Activated CD4-positive, alpha-beta T cell treated with anti-CD3 and anti-CD28 coated beads, Interleukin-2, amount 10 ng/mL, durations not matched to agents 7 days and 5 days (primary cell): Measurements from ENCODE around the gene SLC27A4. TPM values are rescaled to one million over a fixed set of nuclear protein-coding genes. Genes with fewer than 3 reads are reported as not detected.
"Not testable (repeated sequence)": the region's sequence is repeated elsewhere in the genome, so short reads cannot be mapped to it uniquely, and the experiment has no call there.

Source experiments
- CTCF ChIA-PET: fragments of 350-600 bp; sonication (Branson Sonifier 250); formaldehyde crosslinking; loops from one replicate; lab custom pipeline; 2021; ENCODE audit warnings: antibody characterized with exemption; lab: Charles Lee
- POLR2A ChIA-PET: fragments of 350-600 bp; sonication (Branson Sonifier 250); formaldehyde crosslinking; loops from one replicate; lab custom pipeline; 2021; ENCODE audit warnings: antibody characterized with exemption; lab: Charles Lee
- DNase-seq: peaks from one replicate; pipeline ENCODE4 v3.0.0-alpha.2; 2020
- H3K27ac Mint-ChIP-seq: one replicate; pipeline ENCODE4 v1.8.0; 2021; ENCODE audit warnings: mild to moderate bottlenecking, moderate library complexity, mixed read lengths
- H3K27me3 Mint-ChIP-seq: one replicate; pipeline ENCODE4 v1.8.0; 2021; ENCODE audit warnings: mixed read lengths
- H3K36me3 Mint-ChIP-seq: one replicate; pipeline ENCODE4 v1.8.0; 2021; ENCODE audit warnings: low read depth, mixed read lengths
- H3K4me1 Mint-ChIP-seq: one replicate; pipeline ENCODE4 v1.8.0; 2021; ENCODE audit warnings: mixed read lengths
- H3K4me3 Mint-ChIP-seq: one replicate; pipeline ENCODE4 v1.8.0; 2021; ENCODE audit warnings: mild to moderate bottlenecking, moderate library complexity, mixed read lengths
- H3K9me3 Mint-ChIP-seq: one replicate; pipeline ENCODE4 v1.8.0; 2021; ENCODE audit warnings: mixed read lengths
- total RNA-seq, 2 experiments: library from RNA; stranded (reverse); gene quantifications; one replicate each; pipeline ENCODE4 v1.2.3, GENCODE V29; 2021

Gene SLC27A4
- total RNA-seq, 2 experiments from 2014 or later = 15.8 to 16.8 TPM

DNA sequence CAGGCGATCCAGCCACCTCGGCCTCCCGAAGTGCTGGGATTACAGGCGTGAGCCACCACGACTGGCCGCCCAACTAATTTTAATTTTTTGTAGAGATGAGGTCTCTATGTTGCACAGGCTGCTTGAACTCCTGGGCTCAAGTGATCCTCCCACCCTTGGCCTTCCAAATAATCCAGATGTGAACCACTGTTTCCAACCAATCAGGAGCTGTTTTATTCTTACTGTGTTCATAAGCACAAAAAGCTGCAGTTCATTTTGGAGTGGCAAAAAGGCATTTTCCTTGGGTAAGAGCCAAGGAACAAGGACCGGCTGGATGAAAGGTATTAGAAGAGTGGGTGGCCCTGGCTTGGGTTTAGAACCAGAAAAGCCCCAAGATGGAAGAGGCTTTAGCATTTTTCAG is 5.2 kb upstream of the SLC27A4 start:
- no peaks in the 10 kb centered on the region for H3K36me3 Mint-ChIP-seq
- no peak overlapping the region for H3K4me3 Mint-ChIP-seq
- no peaks in the 10 kb centered on the region for H3K27me3 Mint-ChIP-seq
- no peak overlapping the region for H3K27ac Mint-ChIP-seq
- peaks cover 7% of the 10 kb centered on the region for H3K4me1 Mint-ChIP-seq
- no peaks in the 10 kb centered on the region for H3K9me3 Mint-ChIP-seq
- ChIA-PET POLR2A (no interaction called here), CTCF (interaction anchor here (1.0 to 3.9 kb wide), 2 partner anchors 16 to 27 kb away, joined by 4 to 14 read pairs; no protein-coding TSS in a partner anchor)
- no peak for DNase-seq

DNA sequence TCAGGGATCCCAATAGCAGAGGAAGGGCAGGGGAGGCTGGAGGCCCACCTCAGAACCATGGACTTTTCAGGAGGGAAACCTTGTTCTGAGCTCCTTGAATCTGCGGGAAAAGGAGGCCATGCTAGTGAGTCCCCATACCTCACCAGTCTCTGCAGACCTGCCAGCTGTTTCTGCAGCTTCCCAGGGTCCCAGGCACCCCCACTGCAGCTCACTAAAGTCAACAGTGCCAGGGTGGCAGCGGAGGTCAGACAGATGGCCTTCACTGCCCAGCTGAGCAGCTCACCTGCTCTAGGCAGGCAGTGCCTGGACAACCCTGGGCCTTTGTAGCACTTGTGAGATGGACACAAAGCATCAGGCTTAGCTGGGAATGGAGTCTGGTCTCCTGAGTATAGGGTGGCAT is 4.4 kb upstream of the SLC27A4 start:
- DNase-seq = no peak
- CTCF ChIA-PET = interaction anchor here (0.5 to 3.9 kb wide), 4 partner anchors 11 to 347 kb away, joined by 3 to 14 read pairs (median 4); no protein-coding TSS in a partner anchor
- POLR2A ChIA-PET = no interaction called here
- no peak overlapping the region for H3K4me3 Mint-ChIP-seq
- H3K27ac Mint-ChIP-seq = no peak overlapping the region
- peaks cover 7% of the 10 kb centered on the region for H3K4me1 Mint-ChIP-seq
- H3K36me3 Mint-ChIP-seq = no peaks in the 10 kb centered on the region
- no peaks in the 10 kb centered on the region for H3K9me3 Mint-ChIP-seq
- H3K27me3 Mint-ChIP-seq = no peaks in the 10 kb centered on the region

DNA sequence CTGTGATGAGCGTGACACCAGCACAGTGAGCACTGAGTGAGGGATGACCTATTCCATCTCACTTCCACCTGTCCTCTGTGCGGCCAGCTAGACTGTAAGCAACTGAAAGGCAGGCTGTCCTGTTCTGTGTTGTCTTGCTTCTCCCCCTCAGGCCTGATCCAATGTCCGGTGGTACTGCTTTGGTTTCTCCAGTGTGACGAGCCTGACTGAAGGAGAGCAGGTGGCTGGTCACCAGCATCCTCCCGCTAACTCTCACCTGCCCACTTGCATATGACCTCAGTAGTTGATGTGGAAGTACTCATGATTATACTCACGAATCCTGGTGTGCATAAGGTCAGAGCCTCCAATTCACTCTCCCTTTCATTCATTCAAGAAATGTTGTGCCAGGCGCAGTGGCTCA is 2.4 kb upstream of the SLC27A4 start:
- H3K27ac Mint-ChIP-seq = no peak overlapping the region
- DNase-seq = no peak
- ChIA-PET POLR2A (no interaction called here), CTCF (interaction anchor here (3.9 to 4.1 kb wide), 2 partner anchors 22 to 25 kb away, joined by 14 to 29 read pairs; no protein-coding TSS in a partner anchor)
- H3K9me3 Mint-ChIP-seq = no peaks in the 10 kb centered on the region
- no peaks in the 10 kb centered on the region for H3K27me3 Mint-ChIP-seq
- H3K4me3 Mint-ChIP-seq = no peak overlapping the region
- H3K36me3 Mint-ChIP-seq = no peaks in the 10 kb centered on the region
- peaks cover 15% of the 10 kb centered on the region for H3K4me1 Mint-ChIP-seq

DNA sequence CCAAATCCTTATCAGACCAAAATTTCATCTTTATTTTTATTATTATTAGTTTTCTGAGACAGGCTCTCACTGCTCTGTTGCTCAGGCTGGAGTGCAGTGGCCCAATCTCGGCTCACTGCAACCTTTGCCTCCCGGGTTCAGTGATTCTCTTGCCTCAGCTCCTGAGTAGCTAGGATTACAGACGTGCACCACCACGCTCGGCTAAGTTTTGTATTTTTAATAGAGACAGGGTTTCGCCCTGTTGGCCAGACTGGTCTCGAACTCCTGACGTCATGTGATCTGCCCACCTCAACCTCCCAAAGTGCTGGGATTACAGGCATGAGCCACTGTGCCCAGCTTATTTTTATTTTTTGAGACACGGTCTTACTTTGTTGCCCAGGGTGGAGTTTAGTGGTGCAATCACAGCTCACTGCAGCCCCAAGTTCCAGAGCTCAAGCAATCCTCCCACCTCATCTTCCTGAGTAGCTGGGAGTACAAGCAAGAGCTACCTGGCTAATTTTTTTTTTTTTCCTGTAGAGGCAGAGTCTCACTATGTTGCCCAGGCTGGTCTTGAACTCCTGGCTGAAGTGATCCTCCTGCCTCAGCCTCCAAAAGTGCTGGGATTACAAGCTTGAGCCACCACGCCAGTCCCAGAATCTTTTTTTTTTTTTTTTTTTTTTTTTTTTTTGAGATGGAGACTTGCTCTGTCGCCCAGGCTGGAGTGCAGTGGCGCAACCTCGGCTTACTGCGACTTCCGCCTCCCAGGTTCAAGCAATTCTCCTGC is 1.3 kb upstream of the SLC27A4 start:
- POLR2A ChIA-PET, H3K27me3 Mint-ChIP-seq, H3K9me3 Mint-ChIP-seq, H3K36me3 Mint-ChIP-seq, DNase-seq: not testable (repeated sequence)
- H3K4me1 Mint-ChIP-seq = peaks cover 15% of the 10 kb centered on the region
- CTCF ChIA-PET = interaction anchor here (0.6 to 4.1 kb wide), 8 partner anchors 9 to 245 kb away, joined by 3 to 29 read pairs (median 3); no protein-coding TSS in a partner anchor
- peak overlapping the region; percentile 31 for H3K27ac Mint-ChIP-seq
- peak overlapping the region; percentile 87 for H3K4me3 Mint-ChIP-seq

DNA sequence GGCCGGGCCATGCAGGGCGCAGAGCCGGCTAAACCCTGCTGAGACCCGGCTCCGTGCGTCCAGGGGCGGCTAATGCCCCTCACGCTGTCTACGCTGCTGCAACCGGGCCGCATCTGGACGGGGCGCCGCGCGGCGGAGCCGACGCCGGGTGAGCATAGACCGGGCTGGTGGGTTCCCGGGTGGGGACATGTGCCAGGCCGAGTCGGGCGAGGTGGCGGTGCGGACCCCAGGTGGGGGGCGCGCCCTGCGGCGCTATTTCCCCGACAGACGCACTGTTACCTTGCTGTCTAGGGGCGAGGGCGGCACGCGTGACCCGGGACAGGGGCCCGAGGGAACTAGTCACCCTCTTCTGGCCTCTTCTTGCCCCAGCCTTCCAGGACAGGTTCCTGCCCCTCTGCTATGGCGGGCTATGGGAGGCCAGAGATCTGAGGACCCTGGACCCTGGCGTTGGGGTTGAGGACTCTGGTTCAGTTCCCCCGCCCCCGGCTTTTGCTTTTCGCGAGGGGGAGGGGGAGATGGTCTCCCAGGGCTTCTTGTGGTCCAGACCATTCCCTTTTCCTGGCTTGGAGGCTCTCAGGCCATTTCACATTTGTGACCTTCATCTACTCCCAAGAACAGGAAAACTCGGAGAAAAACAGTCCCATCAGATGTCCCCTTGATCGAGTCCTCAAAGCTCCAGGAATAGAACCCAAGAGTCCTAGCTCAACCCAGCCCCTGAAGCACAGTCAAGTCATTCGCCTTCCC is 536 bp downstream of the SLC27A4 start:
- no peaks in the 10 kb centered on the region for H3K27me3 Mint-ChIP-seq
- CTCF ChIA-PET = interaction anchor here (0.6 to 4.1 kb wide), 13 partner anchors 8 to 577 kb away, joined by 3 to 29 read pairs (median 4); no protein-coding TSS in a partner anchor
- peak overlapping the region; percentile 87 for H3K4me3 Mint-ChIP-seq
- peaks cover 4% of the 10 kb centered on the region for H3K36me3 Mint-ChIP-seq
- peak overlapping the region; percentile 91 for H3K27ac Mint-ChIP-seq
- H3K9me3 Mint-ChIP-seq = no peaks in the 10 kb centered on the region
- POLR2A ChIA-PET = interaction anchor here (1.0 kb wide), 1 partner anchor 71 kb away, joined by 3 read pairs; no protein-coding TSS in a partner anchor
- DNase-seq = peak; percentile 24
- peaks cover 15% of the 10 kb centered on the region for H3K4me1 Mint-ChIP-seq

DNA sequence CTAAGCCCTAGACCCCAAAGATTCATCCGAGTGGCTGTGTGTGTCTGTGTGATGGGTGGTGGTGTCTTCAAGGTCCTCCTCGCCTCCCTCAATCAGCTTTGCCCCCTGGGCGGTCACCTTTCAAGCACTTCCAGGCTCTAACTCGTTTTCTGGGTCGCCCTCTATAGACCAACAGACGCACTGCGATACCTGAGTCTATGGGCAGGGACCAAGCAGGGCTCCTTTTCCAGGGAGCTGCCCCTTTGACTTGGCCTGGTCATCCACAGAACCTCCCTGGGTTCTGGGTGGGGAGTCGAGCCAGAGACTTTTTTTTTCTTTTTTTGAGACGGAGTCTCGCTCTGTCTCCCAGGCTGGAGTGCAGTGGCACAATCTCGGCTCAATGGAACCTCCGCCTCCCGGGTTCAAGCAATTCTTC is 1.1 kb downstream of the SLC27A4 start:
- peak overlapping the region; percentile 91 for H3K27ac Mint-ChIP-seq
- H3K27me3 Mint-ChIP-seq = no peaks in the 10 kb centered on the region
- ChIA-PET CTCF (interaction anchor here (0.6 to 4.1 kb wide), 14 partner anchors 8 to 577 kb away, joined by 3 to 29 read pairs (median 4); partner anchors contain the start of gene ENDOG), POLR2A (interaction anchor here (1.0 kb wide), 1 partner anchor 70 kb away, joined by 3 read pairs; no protein-coding TSS in a partner anchor)
- H3K4me3 Mint-ChIP-seq = peak overlapping the region; percentile 87
- DNase-seq = peak; percentile 81
- no peaks in the 10 kb centered on the region for H3K9me3 Mint-ChIP-seq
- H3K4me1 Mint-ChIP-seq = peaks cover 15% of the 10 kb centered on the region
- H3K36me3 Mint-ChIP-seq = peaks cover 4% of the 10 kb centered on the region

DNA sequence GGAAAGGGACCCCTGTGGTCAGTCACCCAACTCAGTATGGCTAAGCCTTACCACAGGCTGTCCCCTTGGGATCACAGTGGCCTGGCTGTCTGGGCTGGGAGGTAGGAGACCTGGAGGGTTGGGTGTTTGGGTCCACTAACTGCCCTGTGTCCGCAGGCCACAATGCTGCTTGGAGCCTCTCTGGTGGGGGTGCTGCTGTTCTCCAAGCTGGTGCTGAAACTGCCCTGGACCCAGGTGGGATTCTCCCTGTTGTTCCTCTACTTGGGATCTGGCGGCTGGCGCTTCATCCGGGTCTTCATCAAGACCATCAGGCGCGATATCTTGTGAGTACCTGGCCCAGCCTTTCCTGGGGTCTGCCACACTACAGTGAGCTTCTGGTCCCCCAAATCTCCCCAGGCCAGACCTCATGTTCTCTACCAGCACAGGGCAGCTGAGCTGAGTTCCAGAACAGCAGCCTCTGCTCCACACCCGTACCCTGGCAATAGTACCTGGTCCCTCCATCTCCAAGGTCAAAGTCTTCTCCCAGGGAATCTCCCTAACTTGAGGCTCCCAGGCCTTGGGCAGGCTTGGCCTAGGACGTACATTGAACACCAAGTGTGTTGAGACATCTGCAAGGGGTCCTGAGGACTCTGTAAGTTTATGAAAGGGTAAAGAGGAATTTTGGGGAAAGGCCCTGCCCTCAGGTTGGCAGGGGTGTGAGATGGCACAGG is 2.8 kb downstream of the SLC27A4 start:
- ChIA-PET POLR2A (no interaction called here), CTCF (no interaction called here)
- H3K9me3 Mint-ChIP-seq = no peaks in the 10 kb centered on the region
- H3K36me3 Mint-ChIP-seq = peaks cover 6% of the 10 kb centered on the region
- H3K27ac Mint-ChIP-seq = no peak overlapping the region
- H3K4me1 Mint-ChIP-seq = peaks cover 15% of the 10 kb centered on the region
- no peak overlapping the region for H3K4me3 Mint-ChIP-seq
- DNase-seq = no peak
- no peaks in the 10 kb centered on the region for H3K27me3 Mint-ChIP-seq

DNA sequence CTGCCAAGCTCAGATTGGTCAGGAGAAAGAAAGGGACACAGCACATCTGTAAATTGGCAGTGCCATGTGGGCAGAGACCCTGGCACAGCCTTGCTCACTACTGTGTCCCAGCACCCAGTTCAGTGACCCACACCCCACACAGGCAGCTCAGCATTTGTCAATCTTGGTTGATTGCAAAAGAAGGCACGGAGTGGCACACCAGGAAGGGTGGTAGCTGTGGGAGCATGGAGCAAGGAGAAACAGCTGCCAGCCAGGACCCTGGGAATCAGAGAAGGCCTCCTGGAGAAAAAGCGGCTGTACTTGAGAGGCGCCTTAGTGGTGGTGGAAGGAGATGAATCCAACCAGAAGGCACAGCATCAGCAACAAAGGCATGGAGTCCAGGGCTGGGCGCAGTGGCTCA is 3.5 kb downstream of the SLC27A4 start:
- Mint-ChIP-seq H3K4me3 (no peak overlapping the region), H3K36me3 (peaks cover 6% of the 10 kb centered on the region), H3K27ac (no peak overlapping the region), H3K9me3 (no peaks in the 10 kb centered on the region), H3K4me1 (peaks cover 15% of the 10 kb centered on the region), H3K27me3 (no peaks in the 10 kb centered on the region)
- POLR2A ChIA-PET = no interaction called here
- CTCF ChIA-PET = interaction anchor here (1.5 to 1.7 kb wide), 2 partner anchors 19 to 47 kb away, joined by 3 to 6 read pairs; no protein-coding TSS in a partner anchor
- DNase-seq = no peak

DNA sequence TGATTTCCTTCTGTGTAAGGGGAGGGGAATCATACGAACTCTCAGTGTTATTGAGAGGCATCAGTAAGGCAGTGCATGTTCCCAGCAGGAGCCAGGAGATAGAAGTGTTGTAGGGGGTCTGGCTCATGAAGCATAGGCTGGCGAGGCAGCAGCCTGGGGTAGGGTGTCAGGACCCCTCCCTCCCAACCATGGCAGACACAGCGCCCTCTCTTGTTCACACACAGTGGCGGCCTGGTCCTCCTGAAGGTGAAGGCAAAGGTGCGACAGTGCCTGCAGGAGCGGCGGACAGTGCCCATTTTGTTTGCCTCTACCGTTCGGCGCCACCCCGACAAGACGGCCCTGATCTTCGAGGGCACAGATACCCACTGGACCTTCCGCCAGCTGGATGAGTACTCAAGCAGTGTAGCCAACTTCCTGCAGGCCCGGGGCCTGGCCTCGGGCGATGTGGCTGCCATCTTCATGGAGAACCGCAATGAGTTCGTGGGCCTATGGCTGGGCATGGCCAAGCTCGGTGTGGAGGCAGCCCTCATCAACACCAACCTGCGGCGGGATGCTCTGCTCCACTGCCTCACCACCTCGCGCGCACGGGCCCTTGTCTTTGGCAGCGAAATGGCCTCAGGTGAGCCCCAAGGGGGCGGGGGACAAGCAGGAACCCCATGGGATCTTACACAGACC is 4.7 kb downstream of the SLC27A4 start:
- H3K9me3 Mint-ChIP-seq = no peaks in the 10 kb centered on the region
- DNase-seq = no peak
- ChIA-PET POLR2A (no interaction called here), CTCF (interaction anchor here (0.6 to 1.7 kb wide), 6 partner anchors 15 to 455 kb away, joined by 3 to 6 read pairs (median 3); no protein-coding TSS in a partner anchor)
- H3K27ac Mint-ChIP-seq = no peak overlapping the region
- no peaks in the 10 kb centered on the region for H3K27me3 Mint-ChIP-seq
- H3K4me3 Mint-ChIP-seq = no peak overlapping the region
- H3K4me1 Mint-ChIP-seq = peaks cover 9% of the 10 kb centered on the region
- H3K36me3 Mint-ChIP-seq = peaks cover 9% of the 10 kb centered on the region

DNA sequence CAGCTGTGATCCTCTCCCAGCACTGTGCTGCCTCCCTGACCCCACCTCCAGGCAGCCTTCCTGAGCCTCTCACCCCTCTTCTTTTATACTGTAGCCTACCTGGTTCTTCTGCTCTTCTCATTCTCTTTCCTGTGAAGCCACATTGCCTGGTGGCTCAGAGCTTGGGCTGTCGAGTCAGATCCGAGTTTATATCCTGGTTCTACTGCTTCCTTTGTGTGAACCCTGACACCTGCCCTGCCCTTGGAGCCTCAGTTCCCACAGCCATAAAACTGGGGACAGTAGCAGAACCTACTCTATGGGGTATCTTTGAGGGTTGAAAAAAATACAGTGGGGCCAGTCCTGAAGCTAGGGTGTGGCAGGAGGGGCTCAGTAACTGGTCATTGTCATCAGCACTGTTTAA is 8.8 kb downstream of the SLC27A4 start:
- H3K36me3 Mint-ChIP-seq = peaks cover 12% of the 10 kb centered on the region
- CTCF ChIA-PET = interaction anchor here (1.1 to 4.4 kb wide), 3 partner anchors 8 to 12 kb away, joined by 4 to 21 read pairs (median 4); no protein-coding TSS in a partner anchor

DNA sequence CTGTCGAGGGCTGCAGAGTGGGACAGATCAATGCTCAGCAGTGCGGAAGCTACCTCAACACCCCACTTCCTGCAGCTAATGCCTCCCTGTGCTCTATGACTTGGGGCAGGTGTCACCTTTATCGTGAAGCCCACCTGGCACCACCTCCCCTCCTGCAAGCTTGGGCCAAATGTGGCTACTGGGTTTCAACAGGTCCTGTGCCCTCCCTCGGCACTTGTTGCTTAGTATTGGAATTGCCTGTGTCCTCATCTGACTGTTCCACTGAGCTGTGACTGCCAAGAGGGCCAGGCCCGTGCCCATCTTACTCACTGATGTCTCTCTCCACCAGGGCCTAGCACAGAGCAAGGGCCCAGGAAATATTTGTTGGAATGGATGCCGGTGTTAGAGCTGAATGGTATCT is 9.4 kb downstream of the SLC27A4 start:
- ChIA-PET POLR2A (no interaction called here), CTCF (interaction anchor here (1.1 to 4.4 kb wide), 3 partner anchors 8 to 11 kb away, joined by 4 to 21 read pairs (median 4); no protein-coding TSS in a partner anchor)
- H3K27me3 Mint-ChIP-seq = no peaks in the 10 kb centered on the region
- H3K27ac Mint-ChIP-seq = no peak overlapping the region
- H3K4me1 Mint-ChIP-seq = no peaks in the 10 kb centered on the region
- no peak for DNase-seq
- peaks cover 11% of the 10 kb centered on the region for H3K36me3 Mint-ChIP-seq
- no peaks in the 10 kb centered on the region for H3K9me3 Mint-ChIP-seq
- no peak overlapping the region for H3K4me3 Mint-ChIP-seq

More for the DNA sequence above, 8.8 kb downstream of the SLC27A4 start:
- no peak overlapping the region for H3K27ac Mint-ChIP-seq
- H3K27me3 Mint-ChIP-seq = no peaks in the 10 kb centered on the region
- H3K9me3 Mint-ChIP-seq = no peaks in the 10 kb centered on the region
- POLR2A ChIA-PET = no interaction called here
- no peak overlapping the region for H3K4me3 Mint-ChIP-seq
- no peak for DNase-seq
- H3K4me1 Mint-ChIP-seq = no peaks in the 10 kb centered on the region
